ENCODE data around the gene MAGEB17. TPM values are rescaled to one million over a fixed set of nuclear protein-coding genes. Genes with fewer than 3 reads are reported as not detected.
"Not testable (repeated sequence)": the region's sequence is repeated elsewhere in the genome, so short reads cannot be mapped to it uniquely, and the experiment has no call there.

The MAGEB17 gene
- total and polyA plus RNA-seq, 5 experiments from 2014 or later: not detected

- DNase-seq: no peak
- Mint-ChIP-seq H3K27me3 (peaks cover 0 to 7% (median 2%) of the 10 kb centered on the region in 5 donors), H3K36me3 (no peaks in the 10 kb centered on the region), H3K4me3 (no peak overlapping the region), H3K9me3 (no peaks in the 10 kb centered on the region), H3K4me1 (no peaks in the 10 kb centered on the region), H3K27ac (no peak overlapping the region)
- no peak for ATAC-seq
- POLR2A ChIA-PET: no interaction called here
These were observed 2.5 kb upstream of the MAGEB17 start for GRCh38 chrX:16164748-16165147.

- Mint-ChIP-seq H3K27ac (no peak overlapping the region), H3K9me3 (peaks cover 0 to 2% (median 0%) of the 10 kb centered on the region in 9 donors), H3K27me3 (peaks cover 0 to 22% (median 3%) of the 10 kb centered on the region in 5 donors), H3K4me3 (no peak overlapping the region), H3K4me1 (no peaks in the 10 kb centered on the region), H3K36me3 (no peaks in the 10 kb centered on the region)
- no peak for DNase-seq
- POLR2A ChIA-PET: no interaction called here
- no peak for ATAC-seq
These were observed 3.8 kb downstream of the MAGEB17 start for GRCh38 chrX:16171039-16171438.

GRCh38 chrX:16171944-16172343 lies 4.7 kb downstream of the MAGEB17 start:
- Mint-ChIP-seq H3K4me1 (no peaks in the 10 kb centered on the region), H3K36me3 (no peaks in the 10 kb centered on the region), H3K4me3 (no peak overlapping the region), H3K27ac (no peak overlapping the region), H3K27me3 (peaks cover 0 to 16% (median 3%) of the 10 kb centered on the region in 5 donors), H3K9me3 (peaks cover 0 to 2% (median 0%) of the 10 kb centered on the region in 9 donors)
- POLR2A ChIA-PET: no interaction called here
- DNase-seq (no peak), ATAC-seq (no peak)

GRCh38 chrX:16172391-16172790 lies 5.1 kb downstream of the MAGEB17 start:
- no peaks in the 10 kb centered on the region for H3K36me3 Mint-ChIP-seq
- peaks cover 0 to 2% (median 0%) of the 10 kb centered on the region in 9 donors for H3K9me3 Mint-ChIP-seq
- H3K27ac Mint-ChIP-seq: no peak overlapping the region
- peaks cover 0 to 16% (median 3%) of the 10 kb centered on the region in 5 donors for H3K27me3 Mint-ChIP-seq
- H3K4me1 Mint-ChIP-seq: no peaks in the 10 kb centered on the region
- ATAC-seq: no peak
- H3K4me3 Mint-ChIP-seq: no peak overlapping the region
- POLR2A ChIA-PET: no interaction called here
- DNase-seq: no peak

- H3K9me3 Mint-ChIP-seq: peaks cover 0 to 2% (median 0%) of the 10 kb centered on the region in 9 donors
- H3K27ac Mint-ChIP-seq: no peak overlapping the region
- peaks cover 0 to 2% (median 0%) of the 10 kb centered on the region in 4 donors for H3K4me1 Mint-ChIP-seq
- POLR2A ChIA-PET: no interaction called here
- DNase-seq: no peak
- no peak for ATAC-seq
- H3K4me3 Mint-ChIP-seq: no peak overlapping the region
- peaks cover 0 to 33% (median 0%) of the 10 kb centered on the region in 5 donors for H3K27me3 Mint-ChIP-seq
- no peaks in the 10 kb centered on the region for H3K36me3 Mint-ChIP-seq
These were observed 8.2 kb downstream of the MAGEB17 start for GRCh38 chrX:16175329-16176061.

GRCh38 chrX:16177260-16177659 lies 10.0 kb downstream of the MAGEB17 start:
- Mint-ChIP-seq H3K27ac (no peak overlapping the region), H3K27me3 (peaks cover 0 to 36% (median 7%) of the 10 kb centered on the region in 5 donors), H3K9me3 (peaks cover 0 to 2% (median 0%) of the 10 kb centered on the region in 9 donors), H3K4me3 (no peak overlapping the region), H3K36me3 (no peaks in the 10 kb centered on the region), H3K4me1 (peaks cover 0 to 2% (median 0%) of the 10 kb centered on the region in 4 donors)
- DNase-seq: no peak
- ATAC-seq: no peak
- POLR2A ChIA-PET: no interaction called here

GRCh38 chrX:16183843-16184242 lies 16.6 kb downstream of the MAGEB17 start:
- H3K36me3 Mint-ChIP-seq, H3K4me3 Mint-ChIP-seq, ATAC-seq, H3K4me1 Mint-ChIP-seq, H3K27ac Mint-ChIP-seq, DNase-seq, H3K9me3 Mint-ChIP-seq, POLR2A ChIA-PET: not testable (repeated sequence)
- peaks cover 0 to 25% (median 7%) of the 10 kb centered on the region in 5 donors for H3K27me3 Mint-ChIP-seq

- H3K4me1 Mint-ChIP-seq: peaks cover 0 to 2% (median 1%) of the 10 kb centered on the region in 4 donors
- POLR2A ChIA-PET: no interaction called here
- H3K36me3 Mint-ChIP-seq: no peaks in the 10 kb centered on the region
- peaks cover 0 to 15% (median 6%) of the 10 kb centered on the region in 5 donors for H3K27me3 Mint-ChIP-seq
- DNase-seq (no peak), ATAC-seq (no peak)
- H3K9me3 Mint-ChIP-seq: no peaks in the 10 kb centered on the region
- no peak overlapping the region for H3K4me3 Mint-ChIP-seq
- no peak overlapping the region for H3K27ac Mint-ChIP-seq
These were observed 18.4 kb downstream of the MAGEB17 start for GRCh38 chrX:16185725-16186136.

- POLR2A ChIA-PET: no interaction called here
These were observed 19.2 kb downstream of the MAGEB17 start for GRCh38 chrX:16186380-16187007.

GRCh38 chrX:16187024-16187760 lies 19.9 kb downstream of the MAGEB17 start:
- peaks cover 0 to 4% (median 0%) of the 10 kb centered on the region in 5 donors for H3K27me3 Mint-ChIP-seq
- no peak for ATAC-seq
- POLR2A ChIA-PET: no interaction called here
- no peaks in the 10 kb centered on the region for H3K36me3 Mint-ChIP-seq
- peaks cover 0 to 2% (median 1%) of the 10 kb centered on the region in 4 donors for H3K4me1 Mint-ChIP-seq
- no peak for DNase-seq
- H3K4me3 Mint-ChIP-seq: no peak overlapping the region
- H3K9me3 Mint-ChIP-seq: no peaks in the 10 kb centered on the region
- no peak overlapping the region for H3K27ac Mint-ChIP-seq

More at GRCh38 chrX:16186380-16187007, 19.2 kb downstream of the MAGEB17 start:
- Mint-ChIP-seq H3K4me1 (peaks cover 0 to 2% (median 1%) of the 10 kb centered on the region in 4 donors), H3K4me3 (no peak overlapping the region), H3K27me3 (peaks cover 0 to 9% (median under 1%) of the 10 kb centered on the region in 5 donors), H3K36me3 (no peaks in the 10 kb centered on the region), H3K27ac (no peak overlapping the region), H3K9me3 (no peaks in the 10 kb centered on the region)
- ATAC-seq: no peak
- no peak for DNase-seq

- no peak overlapping the region for H3K27ac Mint-ChIP-seq
- H3K4me3 Mint-ChIP-seq: no peak overlapping the region
- POLR2A ChIA-PET: no interaction called here
These were observed 21.4 kb downstream of the MAGEB17 start for GRCh38 chrX:16188687-16189086.

GRCh38 chrX:16191605-16192004 lies 24.3 kb downstream of the MAGEB17 start:
- ATAC-seq: no peak
- Mint-ChIP-seq H3K27ac (no peak overlapping the region), H3K27me3 (peaks cover 0 to 3% (median 0%) of the 10 kb centered on the region in 5 donors), H3K4me3 (no peak overlapping the region), H3K9me3 (no peaks in the 10 kb centered on the region), H3K36me3 (no peaks in the 10 kb centered on the region), H3K4me1 (no peaks in the 10 kb centered on the region)
- no peak for DNase-seq
- POLR2A ChIA-PET: no interaction called here

More at GRCh38 chrX:16188687-16189086, 21.4 kb downstream of the MAGEB17 start:
- DNase-seq: no peak
- H3K9me3 Mint-ChIP-seq: no peaks in the 10 kb centered on the region
- peaks cover 0 to 4% (median 2%) of the 10 kb centered on the region in 5 donors for H3K27me3 Mint-ChIP-seq
- H3K4me1 Mint-ChIP-seq: peaks cover 0 to 2% (median 1%) of the 10 kb centered on the region in 4 donors
- H3K36me3 Mint-ChIP-seq: no peaks in the 10 kb centered on the region
- no peak for ATAC-seq

- H3K4me1 Mint-ChIP-seq: no peaks in the 10 kb centered on the region
- DNase-seq: no peak
- no peak overlapping the region for H3K4me3 Mint-ChIP-seq
- no peaks in the 10 kb centered on the region for H3K9me3 Mint-ChIP-seq
- H3K27ac Mint-ChIP-seq: no peak overlapping the region
- POLR2A ChIA-PET: no interaction called here
- no peak for ATAC-seq
- H3K27me3 Mint-ChIP-seq: peaks cover 0 to 4% (median 2%) of the 10 kb centered on the region in 5 donors
- no peaks in the 10 kb centered on the region for H3K36me3 Mint-ChIP-seq
These were observed 29.5 kb downstream of the MAGEB17 start for GRCh38 chrX:16196829-16197228.
